HepG2 (cell line): Measurements from ENCODE around the gene RLN3. TPM values are rescaled to one million over a fixed set of nuclear protein-coding genes. Genes with fewer than 3 reads are reported as not detected.

Experiments used
- ATF7-NPFF ChIP-seq: sonication (generic); formaldehyde crosslinking; IDR thresholded peaks from 2 replicates; pipeline ENCODE4 v1.8.1; 2023; ENCODE audit warnings: mild to moderate bottlenecking, low read depth, missing genetic modification reagents, moderate library complexity
- FOXC1 ChIP-seq: sonication (generic); formaldehyde crosslinking; IDR thresholded peaks from 2 replicates; pipeline ENCODE4 v1.8.0; 2022; ENCODE audit warnings: mild to moderate bottlenecking, missing genetic modification reagents, borderline replicate concordance
- HOXD1 ChIP-seq: sonication (generic); formaldehyde crosslinking; IDR thresholded peaks from 2 replicates; pipeline ENCODE4 v1.5.0; 2020; ENCODE audit warnings: missing genetic modification reagents
- PHF20 ChIP-seq: sonication (generic); formaldehyde crosslinking; IDR thresholded peaks from 2 replicates; pipeline ENCODE4 v1.5.0; 2020; ENCODE audit warnings: mild to moderate bottlenecking, missing genetic modification reagents
- PITX1 ChIP-seq: sonication (generic); formaldehyde crosslinking; IDR thresholded peaks from 2 replicates; pipeline ENCODE4 v1.5.1; 2020; ENCODE audit warnings: mild to moderate bottlenecking, missing genetic modification reagents
- RFX1 ChIP-seq: fragments of 450-650 bp; IDR thresholded peaks from 2 replicates; pipeline ENCODE4 v1.6.1; 2017
- SMYD3 ChIP-seq: sonication (generic); formaldehyde crosslinking; IDR thresholded peaks from 2 replicates; pipeline ENCODE4 v1.8.1; 2023; ENCODE audit warnings: mild to moderate bottlenecking, missing genetic modification reagents
- SRSF1 ChIP-seq: fragments of 200-400 bp; formaldehyde crosslinking; optimal IDR thresholded peaks from 2 replicates; pipeline ENCODE3; 2017; ENCODE audit warnings: mild to moderate bottlenecking, low read depth, low read length, moderate library complexity
- STAG1 ChIP-seq: sonication (generic); formaldehyde crosslinking; IDR thresholded peaks from 2 replicates; pipeline ENCODE4 v1.4.0; 2020; ENCODE audit warnings: missing genetic modification reagents
- TRAFD1 ChIP-seq: sonication (generic); formaldehyde crosslinking; IDR thresholded peaks from 2 replicates; pipeline ENCODE4 v1.5.1; 2020; ENCODE audit warnings: missing genetic modification reagents, mild to moderate bottlenecking, borderline replicate concordance
- ZFY ChIP-seq: sonication (generic); formaldehyde crosslinking; IDR thresholded peaks from 2 replicates; pipeline ENCODE4 v1.4.0; 2020; ENCODE audit warnings: missing genetic modification reagents
- ZNF180 ChIP-seq: sonication (generic); formaldehyde crosslinking; IDR thresholded peaks from 2 replicates; pipeline ENCODE4 v1.4.0; 2020; ENCODE audit warnings: low read depth, missing genetic modification reagents, borderline replicate concordance
- ZNF274 ChIP-seq: sonication (generic); formaldehyde crosslinking; IDR thresholded peaks from 2 replicates; pipeline ENCODE4 v1.5.1; 2020; ENCODE audit warnings: mild to moderate bottlenecking, missing genetic modification reagents
- ZNF34 ChIP-seq: sonication (generic); formaldehyde crosslinking; IDR thresholded peaks from 2 replicates; pipeline ENCODE4 v1.4.0; 2020; ENCODE audit warnings: mild to moderate bottlenecking, missing genetic modification reagents, borderline replicate concordance
- ZNF772 ChIP-seq: sonication (generic); formaldehyde crosslinking; IDR thresholded peaks from 2 replicates; pipeline ENCODE4 v1.5.0; 2020; ENCODE audit warnings: mild to moderate bottlenecking, missing genetic modification reagents
- ZNF878 ChIP-seq: sonication (generic); formaldehyde crosslinking; IDR thresholded peaks from 2 replicates; pipeline ENCODE4 v1.8.1; 2023; ENCODE audit warnings: mild to moderate bottlenecking, missing genetic modification reagents, moderate library complexity
- polyA plus RNA-seq, 8 experiments: library from polyadenylated mRNA; depleted of rRNA in 3 of 8; stranded (reverse) in 7 of 8; unstranded in 1 of 8; fragments of >200 nt; fragmentation: Illumina TruSeq in 4 of 8; extraction: Trizol in 4 of 8; gene quantifications; 2 replicates each; pipeline versions ENCODE4 v1.2.1 to v1.2.3, GENCODE V29; 2011 to 2016; ENCODE audit warnings: low read depth in 4 of 8, missing spikeins in 1 of 8, mixed read lengths in 1 of 8; ENCODE audit not compliant: insufficient read depth in 1 of 8
- total RNA-seq, 5 experiments: library from RNA; depleted of rRNA; stranded (reverse); fragments of >200 nt; fragmentation: Illumina TruSeq; extraction: Trizol; gene quantifications; 2 replicates each; pipeline ENCODE4 v1.2.3, GENCODE V29; 2016; ENCODE audit warnings: low read depth in 1 of 5
- TF ChIP-seq, protein P1 (sequence below): sonication (generic); formaldehyde crosslinking; IDR thresholded peaks from 2 replicates; pipeline ENCODE4 v1.4.0; 2020; ENCODE audit warnings: missing genetic modification reagents
- TF ChIP-seq, protein P2 (sequence below): sonication (generic); formaldehyde crosslinking; IDR thresholded peaks from 2 replicates; pipeline ENCODE4 v1.4.0; 2020; ENCODE audit warnings: mild to moderate bottlenecking, missing genetic modification reagents
- TF ChIP-seq, protein P3 (sequence below): sonication (generic); formaldehyde crosslinking; IDR thresholded peaks from 2 replicates; pipeline ENCODE4 v1.4.0; 2020; ENCODE audit warnings: missing genetic modification reagents
- TF ChIP-seq, protein P4 (sequence below): sonication (generic); formaldehyde crosslinking; IDR thresholded peaks from 2 replicates; pipeline ENCODE4 v1.8.0; 2022; ENCODE audit warnings: mild to moderate bottlenecking, missing genetic modification reagents, borderline replicate concordance

The RLN3 gene
- total and polyA plus RNA-seq, 2 of the 13 experiments (the other 11 are each of a cell fraction or from before 2014, with no cell fraction given): not detected

- TF ChIP-seq, protein P1, sequence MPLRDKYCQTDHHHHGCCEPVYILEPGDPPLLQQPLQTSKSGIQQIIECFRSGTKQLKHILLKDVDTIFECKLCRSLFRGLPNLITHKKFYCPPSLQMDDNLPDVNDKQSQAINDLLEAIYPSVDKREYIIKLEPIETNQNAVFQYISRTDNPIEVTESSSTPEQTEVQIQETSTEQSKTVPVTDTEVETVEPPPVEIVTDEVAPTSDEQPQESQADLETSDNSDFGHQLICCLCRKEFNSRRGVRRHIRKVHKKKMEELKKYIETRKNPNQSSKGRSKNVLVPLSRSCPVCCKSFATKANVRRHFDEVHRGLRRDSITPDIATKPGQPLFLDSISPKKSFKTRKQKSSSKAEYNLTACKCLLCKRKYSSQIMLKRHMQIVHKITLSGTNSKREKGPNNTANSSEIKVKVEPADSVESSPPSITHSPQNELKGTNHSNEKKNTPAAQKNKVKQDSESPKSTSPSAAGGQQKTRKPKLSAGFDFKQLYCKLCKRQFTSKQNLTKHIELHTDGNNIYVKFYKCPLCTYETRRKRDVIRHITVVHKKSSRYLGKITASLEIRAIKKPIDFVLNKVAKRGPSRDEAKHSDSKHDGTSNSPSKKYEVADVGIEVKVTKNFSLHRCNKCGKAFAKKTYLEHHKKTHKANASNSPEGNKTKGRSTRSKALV (CRISPR knock-in tag): peak; percentile 95
- peak; percentile 56 for TF ChIP-seq SRSF1
- 0 out of 2 replicates have a peak, but pooled peaks have one; percentile 66 for TF ChIP-seq TRAFD1 (CRISPR knock-in tag)
- peak; percentile 31; the same call in 1 of the 2 replicates for TF ChIP-seq ATF7-NPFF
- 0 out of 2 replicates have a peak, but pooled peaks have one; percentile 31 for TF ChIP-seq HOXD1 (CRISPR knock-in tag)
- TF ChIP-seq PHF20 (CRISPR knock-in tag): 0 out of 2 replicates have a peak, but pooled peaks have one; percentile 34
- TF ChIP-seq ZNF180 (CRISPR knock-in tag): no peak
- TF ChIP-seq SMYD3 (CRISPR knock-in tag): 0 out of 2 replicates have a peak, but pooled peaks have one; percentile 58
- TF ChIP-seq ZNF878: peak; percentile 74; the same call in 1 of the 2 replicates
- TF ChIP-seq, protein P2, sequence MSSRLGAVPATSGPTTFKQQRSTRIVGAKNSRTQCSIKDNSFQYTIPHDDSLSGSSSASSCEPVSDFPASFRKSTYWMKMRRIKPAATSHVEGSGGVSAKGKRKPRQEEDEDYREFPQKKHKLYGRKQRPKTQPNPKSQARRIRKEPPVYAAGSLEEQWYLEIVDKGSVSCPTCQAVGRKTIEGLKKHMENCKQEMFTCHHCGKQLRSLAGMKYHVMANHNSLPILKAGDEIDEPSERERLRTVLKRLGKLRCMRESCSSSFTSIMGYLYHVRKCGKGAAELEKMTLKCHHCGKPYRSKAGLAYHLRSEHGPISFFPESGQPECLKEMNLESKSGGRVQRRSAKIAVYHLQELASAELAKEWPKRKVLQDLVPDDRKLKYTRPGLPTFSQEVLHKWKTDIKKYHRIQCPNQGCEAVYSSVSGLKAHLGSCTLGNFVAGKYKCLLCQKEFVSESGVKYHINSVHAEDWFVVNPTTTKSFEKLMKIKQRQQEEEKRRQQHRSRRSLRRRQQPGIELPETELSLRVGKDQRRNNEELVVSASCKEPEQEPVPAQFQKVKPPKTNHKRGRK (CRISPR knock-in tag): no peak
- peak; percentile 42; the same call in 1 of the 2 replicates for TF ChIP-seq ZNF772 (CRISPR knock-in tag)
- peak; percentile 57 for TF ChIP-seq ZFY (CRISPR knock-in tag)
- TF ChIP-seq ZNF34 (CRISPR knock-in tag): 0 out of 2 replicates have a peak, but pooled peaks have one; percentile 69
- peak; percentile 59 for TF ChIP-seq STAG1 (CRISPR knock-in tag)
- TF ChIP-seq ZNF274 (CRISPR knock-in tag): peak; percentile 82
- no peak for TF ChIP-seq RFX1
- 0 out of 2 replicates have a peak, but pooled peaks have one; percentile 16 for TF ChIP-seq PITX1 (CRISPR knock-in tag)
- TF ChIP-seq, protein P3, sequence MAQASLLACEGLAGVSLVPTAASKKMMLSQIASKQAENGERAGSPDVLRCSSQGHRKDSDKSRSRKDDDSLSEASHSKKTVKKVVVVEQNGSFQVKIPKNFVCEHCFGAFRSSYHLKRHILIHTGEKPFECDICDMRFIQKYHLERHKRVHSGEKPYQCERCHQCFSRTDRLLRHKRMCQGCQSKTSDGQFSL (CRISPR knock-in tag): peak; percentile 87
- TF ChIP-seq FOXC1 (CRISPR knock-in tag): no peak; the same call in 1 of the 2 replicates
- TF ChIP-seq, protein P4, sequence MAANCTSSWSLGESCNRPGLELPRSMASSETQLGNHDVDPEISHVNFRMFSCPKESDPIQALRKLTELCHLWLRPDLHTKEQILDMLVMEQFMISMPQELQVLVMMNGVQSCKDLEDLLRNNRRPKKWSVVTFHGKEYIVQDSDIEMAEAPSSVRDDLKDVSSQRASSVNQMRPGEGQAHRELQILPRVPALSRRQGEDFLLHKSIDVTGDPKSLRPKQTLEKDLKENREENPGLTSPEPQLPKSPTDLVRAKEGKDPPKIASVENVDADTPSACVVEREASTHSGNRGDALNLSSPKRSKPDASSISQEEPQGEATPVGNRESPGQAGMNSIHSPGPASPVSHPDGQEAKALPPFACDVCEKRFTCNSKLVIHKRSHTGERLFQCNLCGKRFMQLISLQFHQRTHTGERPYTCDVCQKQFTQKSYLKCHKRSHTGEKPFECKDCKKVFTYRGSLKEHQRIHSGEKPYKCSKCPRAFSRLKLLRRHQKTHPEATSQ (CRISPR knock-in tag): 0 out of 2 replicates have a peak, but pooled peaks have one; percentile 18
Observed at GRCh38 chr19:14031719-14032480, 4.0 kb downstream of the RLN3 start, which contains the start of gene IL27RA (continued).
